OCI-LY7 (cell line): Measurements from ENCODE around the gene HTRA1. TPM values are rescaled to one million over a fixed set of nuclear protein-coding genes. Genes with fewer than 3 reads are reported as not detected.

Experiments
- BruUV-seq: library from RNA; stranded (reverse); fragments of 400-500 nt; replicated peaks from 2 replicates; lab custom pipeline; 2021; lab: Mats Ljungman, UMichigan
- CTCF ChIA-PET: fragments of 300-600 bp; sonication (Branson Sonifier 250); formaldehyde crosslinking; loops from one replicate; lab custom pipeline; 2022; ENCODE audit warnings: antibody characterized with exemption; ENCODE audit not compliant: unreplicated experiment; lab: Charles Lee
- POLR2A ChIA-PET: fragments of 300-600 bp; sonication (Branson Sonifier 250); formaldehyde crosslinking; loops from one replicate; lab custom pipeline; 2022; ENCODE audit warnings: antibody characterized with exemption; lab: Charles Lee
- DNase-seq: peaks from one replicate; pipeline ENCODE4 v3.0.0-alpha.2; 2015; ENCODE audit warnings: low spot score
- H2AFZ ChIP-seq: fragments of 200-600 bp; sonication (generic), shearing (Covaris generic); 2 replicates; pipeline ENCODE4 v1.6.1; 2014; ENCODE audit warnings: mild to moderate bottlenecking, antibody characterized with exemption, low read length, moderate library complexity
- H3K27ac ChIP-seq: fragments of 200-600 bp; sonication (generic); 2 replicates; pipeline ENCODE4 v1.5.1; 2014; ENCODE audit warnings: mixed run types, low read depth, mild to moderate bottlenecking, moderate library complexity, low read length, inconsistent platforms; ENCODE audit not compliant: poor library complexity, severe bottlenecking
- H3K36me3 ChIP-seq: fragments of 200-600 bp; sonication (generic); 2 replicates; pipeline ENCODE4 v1.6.1; 2014; ENCODE audit warnings: mild to moderate bottlenecking, antibody characterized with exemption, low read length, moderate library complexity, mixed read lengths; ENCODE audit not compliant: insufficient read depth
- H3K4me1 ChIP-seq: fragments of 200-600 bp; sonication (generic); 2 replicates; pipeline ENCODE4 v1.5.1; 2014; ENCODE audit warnings: mild to moderate bottlenecking, low read length; ENCODE audit not compliant: insufficient read depth, poor library complexity, severe bottlenecking
- H3K4me2 ChIP-seq: fragments of 200-600 bp; sonication (generic); 2 replicates; pipeline ENCODE4 v1.6.1; 2014; ENCODE audit warnings: mild to moderate bottlenecking, low read length
- H3K4me3 ChIP-seq: fragments of 200-600 bp; sonication (generic); 2 replicates; pipeline ENCODE4 v1.5.1; 2014; ENCODE audit warnings: mild to moderate bottlenecking, low read depth, low read length; ENCODE audit not compliant: poor library complexity, severe bottlenecking
- H3K79me2 ChIP-seq: fragments of 200-600 bp; sonication (generic); 2 replicates; pipeline ENCODE4 v1.6.1; 2016; ENCODE audit warnings: low read depth, mild to moderate bottlenecking, low read length, moderate library complexity, mixed read lengths; ENCODE audit not compliant: insufficient read depth
- H3K9me2 ChIP-seq: fragments of 200-600 bp; sonication (generic); 2 replicates; pipeline ENCODE4 v1.6.1; 2016; ENCODE audit warnings: mild to moderate bottlenecking, low read length, mixed read lengths; ENCODE audit not compliant: insufficient read depth
- H3K9me3 ChIP-seq: fragments of 200-600 bp; sonication (generic); 2 replicates; pipeline ENCODE4 v1.6.1; 2014; ENCODE audit warnings: mild to moderate bottlenecking, mixed run types, low read length, mixed read lengths
- H4K20me1 ChIP-seq: fragments of 200-600 bp; sonication (generic); 2 replicates; pipeline ENCODE4 v1.6.1; 2014; ENCODE audit warnings: mild to moderate bottlenecking, antibody characterized with exemption, low read length, moderate library complexity, mixed read lengths; ENCODE audit not compliant: insufficient read depth
- CTCF ChIP-seq: fragments of 200-600 bp; sonication (generic); conservative IDR thresholded peaks from 2 replicates; pipeline ENCODE4 v1.5.1; 2014; ENCODE audit warnings: mild to moderate bottlenecking, antibody characterized with exemption, low read length, moderate library complexity, mixed read lengths
- EZH2phosphoT487 ChIP-seq: fragments of 200-600 bp; sonication (generic); IDR thresholded peaks from 2 replicates; pipeline ENCODE4 v1.6.1; 2018; ENCODE audit warnings: low read depth, borderline replicate concordance, mild to moderate bottlenecking, mixed run types, antibody characterized with exemption, low read length, moderate library complexity, mixed read lengths
- intact Hi-C: fragments of 100-400 bp; cut with micrococcal nuclease; formaldehyde crosslinking; loops from one replicate; pipeline ENCODE4 v1.10.0; 2022; ENCODE audit not compliant: unreplicated experiment
- total RNA-seq, 2 experiments: library from RNA; depleted of rRNA in 1 of 2; stranded (reverse); fragments of >200 nt in 1 of 2; shearing (Covaris generic) in 1 of 2; gene quantifications; 2 replicates each; pipeline ENCODE4 v1.2.3, GENCODE V29; 2014 to 2022

HTRA1 gene
- total RNA-seq, 2 experiments from 2014 or later, result not detected

GRCh38 chr10:122464250-122464510 lies 2.8 kb downstream of the HTRA1 start:
- H3K4me2 ChIP-seq, result no peak overlapping the region
- BruUV-seq, result no TSS peak
- no peak overlapping the region for H3K4me3 ChIP-seq
- H3K9me2 ChIP-seq, result no peaks in the 10 kb centered on the region
- TF ChIP-seq EZH2phosphoT487 (no peak), CTCF (no peak)
- H3K79me2 ChIP-seq, result no peaks in the 10 kb centered on the region
- ChIA-PET CTCF (no interaction called here), POLR2A (no interaction called here)
- DNase-seq, result no peak
- no peaks in the 10 kb centered on the region for H4K20me1 ChIP-seq
- no peak overlapping the region for H3K27ac ChIP-seq
- H3K36me3 ChIP-seq, result no peaks in the 10 kb centered on the region
- H3K9me3 ChIP-seq, result no peaks in the 10 kb centered on the region
- intact Hi-C loops, result no loop called here
- H2AFZ ChIP-seq, result no peak overlapping the region
- H3K4me1 ChIP-seq, result no peaks in the 10 kb centered on the region

GRCh38 chr10:122464586-122464985 lies 3.2 kb downstream of the HTRA1 start:
- intact Hi-C loops, result no loop called here
- no peak overlapping the region for H3K4me3 ChIP-seq
- POLR2A ChIA-PET, result no interaction called here
- no peaks in the 10 kb centered on the region for H3K9me3 ChIP-seq
- no peaks in the 10 kb centered on the region for H3K36me3 ChIP-seq
- H3K9me2 ChIP-seq, result no peaks in the 10 kb centered on the region
- H3K79me2 ChIP-seq, result no peaks in the 10 kb centered on the region
- no peaks in the 10 kb centered on the region for H4K20me1 ChIP-seq
- H3K4me1 ChIP-seq, result no peaks in the 10 kb centered on the region
- no peak overlapping the region for H2AFZ ChIP-seq
- CTCF ChIA-PET, result no interaction called here
- no peak for TF ChIP-seq CTCF
- TF ChIP-seq EZH2phosphoT487, result no peak
- H3K27ac ChIP-seq, result no peak overlapping the region
- no TSS peak for BruUV-seq
- no peak for DNase-seq
- no peak overlapping the region for H3K4me2 ChIP-seq

- no peak overlapping the region for H2AFZ ChIP-seq
- no peaks in the 10 kb centered on the region for H3K36me3 ChIP-seq
- no peaks in the 10 kb centered on the region for H3K79me2 ChIP-seq
- POLR2A ChIA-PET, result interaction anchor here (0.5 kb wide), 1 partner anchor 47 kb away, joined by 3 read pairs; no protein-coding TSS in a partner anchor
- no peak overlapping the region for H3K4me2 ChIP-seq
- CTCF ChIA-PET, result no interaction called here
- H3K4me3 ChIP-seq, result no peak overlapping the region
- intact Hi-C loops, result no loop called here
- H4K20me1 ChIP-seq, result no peaks in the 10 kb centered on the region
- BruUV-seq, result no TSS peak
- no peak for TF ChIP-seq CTCF
- no peak overlapping the region for H3K27ac ChIP-seq
- DNase-seq, result no peak
- H3K9me2 ChIP-seq, result no peaks in the 10 kb centered on the region
- no peaks in the 10 kb centered on the region for H3K4me1 ChIP-seq
- H3K9me3 ChIP-seq, result no peaks in the 10 kb centered on the region
Observed at GRCh38 chr10:122465401-122466040, 4.2 kb downstream of the HTRA1 start.
